ENCODE measurements around the gene LORICRIN.

The LORICRIN gene

DNA sequence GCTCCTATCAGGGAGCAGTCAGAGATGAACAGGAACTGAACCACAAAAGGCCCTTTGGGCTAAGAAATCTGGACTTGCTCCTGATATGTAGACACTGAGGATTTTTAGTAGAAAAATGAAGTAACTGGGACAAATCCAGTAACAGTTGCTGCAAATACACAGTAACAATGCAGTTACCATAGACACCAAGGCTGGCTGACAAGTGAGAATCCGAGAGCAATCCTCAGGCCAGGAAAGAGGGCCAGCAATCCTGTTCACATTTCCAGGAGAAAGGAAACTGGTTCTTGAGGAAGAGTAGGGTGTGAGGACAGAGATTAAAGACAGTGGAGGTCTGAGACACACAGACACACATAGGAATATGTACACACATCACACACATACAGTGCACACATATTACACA lies 9.3 kb upstream of the LORICRIN start:
- no peak for TF ChIP-seq CTCF (IDR thresholded peaks at IDR 0.05; ENCODE audit: extremely low read depth, missing control alignments)
- no peak for DNase-seq (ENCODE audit: low spot score)

- no peak for TF ChIP-seq CTCF (IDR thresholded peaks at IDR 0.05; ENCODE audit: extremely low read depth, missing control alignments)
- no peak for DNase-seq (ENCODE audit: low spot score)
Observed at GRCh38 chr1:153251087-153251486, 8.4 kb upstream of the LORICRIN start.

DNA sequence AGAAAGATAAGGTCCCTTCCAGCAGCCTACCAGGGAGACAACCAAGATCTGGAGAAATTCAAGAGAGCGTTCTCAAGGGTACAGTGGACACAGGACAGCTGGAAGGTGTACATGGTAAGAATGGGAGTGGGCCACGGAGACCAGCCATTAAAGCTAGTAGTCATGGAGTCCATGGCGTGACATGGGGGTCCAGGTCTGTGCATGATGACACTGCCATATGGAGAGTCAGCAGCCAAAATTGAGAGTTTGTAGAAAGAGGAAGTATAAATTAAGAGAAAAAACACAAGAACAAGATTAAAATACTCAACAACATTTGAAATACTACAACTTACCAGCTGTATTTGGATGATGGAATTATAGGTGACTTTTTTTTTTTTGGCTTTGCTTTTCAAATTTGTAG lies 7.9 kb upstream of the LORICRIN start:
- no peak for DNase-seq (ENCODE audit: low spot score)

DNA sequence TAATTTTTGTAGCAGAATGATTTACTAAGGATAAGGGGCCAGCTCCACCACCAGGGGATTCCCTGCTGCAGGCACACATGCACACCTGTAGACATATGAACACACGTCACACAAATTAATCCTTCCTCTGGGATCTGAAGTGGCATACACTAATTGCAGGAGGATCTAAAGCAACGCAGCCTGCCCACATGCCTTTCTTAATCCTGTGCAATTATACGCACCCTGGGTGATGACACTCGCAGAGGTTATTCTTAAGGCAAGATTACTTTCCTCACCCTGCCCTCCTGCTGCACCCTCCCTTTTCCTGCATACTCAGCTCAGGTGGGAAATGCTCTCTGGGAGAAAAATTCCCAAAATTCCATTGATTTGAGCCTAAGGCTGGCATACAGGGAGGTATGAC lies 7.5 kb upstream of the LORICRIN start:
- TF ChIP-seq CTCF (IDR thresholded peaks at IDR 0.05; ENCODE audit: extremely low read depth, missing control alignments) = no peak
- DNase-seq (ENCODE audit: low spot score) = no peak

More for the DNA sequence above, 7.9 kb upstream of the LORICRIN start:
- no peak for TF ChIP-seq CTCF (IDR thresholded peaks at IDR 0.05; ENCODE audit: extremely low read depth, missing control alignments)

DNA sequence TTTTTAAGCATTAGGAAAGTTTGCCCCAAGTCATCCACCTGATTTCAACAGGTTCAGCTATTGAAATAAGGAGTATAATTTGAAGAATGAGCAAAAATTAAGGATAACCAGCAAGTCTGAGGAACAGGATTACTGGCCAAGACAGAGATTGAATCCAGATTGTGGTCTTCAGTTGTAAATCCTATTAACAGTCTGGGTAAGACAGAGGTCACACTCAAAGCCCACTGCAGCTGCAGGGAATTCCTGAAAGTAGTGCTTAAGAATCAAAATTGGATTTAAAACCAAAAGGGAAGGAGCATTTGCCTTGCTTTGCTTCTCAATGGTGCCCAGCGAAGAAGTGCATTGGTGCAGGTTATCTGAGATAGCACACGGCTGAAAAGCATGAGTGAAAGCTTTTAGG lies 6.4 kb upstream of the LORICRIN start:
- DNase-seq (ENCODE audit: low spot score) = no peak
- no peak for TF ChIP-seq CTCF (IDR thresholded peaks at IDR 0.05; ENCODE audit: extremely low read depth, missing control alignments)

GRCh38 chr1:153253693-153254092 lies 5.8 kb upstream of the LORICRIN start:
- no peak for DNase-seq (ENCODE audit: low spot score)
- no peak for TF ChIP-seq CTCF (IDR thresholded peaks at IDR 0.05; ENCODE audit: extremely low read depth, missing control alignments)

DNA sequence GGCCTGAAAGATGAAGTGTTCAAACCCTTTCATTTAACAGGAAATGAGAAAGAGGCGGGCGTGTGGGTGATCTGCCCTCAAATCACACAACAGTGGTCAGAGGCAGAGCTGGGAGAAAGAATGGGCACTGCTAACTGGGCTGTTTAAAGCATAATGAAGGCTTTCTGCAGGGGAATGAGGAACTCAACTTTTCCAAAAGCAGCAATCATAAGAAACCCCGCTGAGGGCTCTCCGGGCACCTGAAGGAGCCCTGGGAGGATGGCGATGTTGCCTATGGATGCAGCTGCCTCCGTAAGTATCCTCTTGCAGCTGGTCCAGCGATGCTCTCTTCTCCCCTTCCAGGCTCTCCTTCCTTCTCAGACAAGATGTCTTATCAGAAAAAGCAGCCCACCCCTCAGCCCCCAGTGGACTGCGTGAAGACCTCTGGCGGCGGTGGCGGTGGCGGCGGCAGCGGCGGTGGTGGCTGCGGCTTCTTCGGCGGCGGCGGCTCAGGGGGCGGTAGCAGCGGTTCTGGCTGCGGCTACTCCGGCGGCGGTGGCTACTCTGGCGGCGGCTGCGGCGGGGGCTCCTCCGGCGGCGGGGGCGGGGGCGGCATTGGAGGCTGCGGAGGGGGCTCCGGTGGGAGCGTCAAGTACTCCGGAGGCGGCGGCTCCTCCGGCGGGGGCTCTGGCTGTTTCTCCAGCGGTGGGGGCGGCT lies 1.2 kb downstream of the LORICRIN start:
- no peak for TF ChIP-seq CTCF (IDR thresholded peaks at IDR 0.05; ENCODE audit: extremely low read depth, missing control alignments)
- peak; percentile 49 for DNase-seq (ENCODE audit: low spot score)

All from GM20000 (cell line).